ENCODE data around the gene SCLY. TPM values are rescaled to one million over a fixed set of nuclear protein-coding genes. Genes with fewer than 3 reads are reported as not detected.
A peak's percentile ranks its signal among the peaks of the same experiment; 100 is the strongest.

Gene SCLY
- total and polyA plus RNA-seq, 2 of the 8 experiments (the other 6 are each of a cell fraction or from before 2014, with no cell fraction given): 79.0 to 79.5 TPM

- TF ChIP-seq HDAC2 (IDR thresholded peaks at IDR 0.05; ENCODE audit: borderline replicate concordance in 1 of 2, low read depth in 2 of 2, low read length in 2 of 2): peak in 1 of 2 experiments; percentile 43; a peak in 1 of 4 replicates
- TF ChIP-seq CBX5 (IDR thresholded peaks at IDR 0.05; ENCODE audit: low read depth, low read length): no peak
- peak; percentile 21; the same call in 1 of the 2 replicates for TF ChIP-seq TAF1 (IDR thresholded peaks at IDR 0.05; ENCODE audit: low read depth, low read length)
- TF ChIP-seq MAX (IDR thresholded peaks at IDR 0.05): peak; percentile 92
- TF ChIP-seq CHD2 (IDR thresholded peaks at IDR 0.05; ENCODE audit: low read length): no peak
- TF ChIP-seq ZNF274 (IDR thresholded peaks at IDR 0.05; ENCODE audit: borderline replicate concordance, extremely low read depth, low read length): no peak
- TF ChIP-seq USF2 (IDR thresholded peaks at IDR 0.05; ENCODE audit: low read length): 0 out of 2 replicates have a peak, but pooled peaks have one; percentile 9
- peak; percentile 24; the same call in 1 of the 2 replicates for TF ChIP-seq GTF2F1 (IDR thresholded peaks at IDR 0.05; ENCODE audit: borderline replicate concordance, low read depth, low read length)
These were observed 758 bp downstream of the SCLY start (continued) for GRCh38 chr2:238061315-238062202.
